A673 (cell line): ENCODE data around the gene ADO.

Source experiments
- CTCF ChIP-seq: fragments of 300-800, 200-600 bp; sonication (generic); conservative IDR thresholded peaks from 2 replicates; pipeline ENCODE4 v1.5.1; 2017; ENCODE audit warnings: low read depth, mild to moderate bottlenecking, antibody characterized with exemption, low read length, moderate library complexity, mixed read lengths
- EZH2 ChIP-seq: fragments of 200-600 bp; sonication (generic); IDR thresholded peaks from 2 replicates; pipeline ENCODE4 v1.6.1; 2017; ENCODE audit warnings: borderline replicate concordance, low read depth, mild to moderate bottlenecking, mixed read lengths, antibody characterized with exemption, low read length; ENCODE audit not compliant: poor library complexity, severe bottlenecking

- TF ChIP-seq CTCF, result no peak
- TF ChIP-seq EZH2, result no peak
These were observed 6.8 kb downstream of the ADO start for GRCh38 chr10:62811159-62811875.
